WTC11 (cell line): Measurements from ENCODE around the gene OR52I2. TPM values are rescaled to one million over a fixed set of nuclear protein-coding genes. Genes with fewer than 3 reads are reported as not detected.
A peak's percentile ranks its signal among the peaks of the same experiment; 100 is the strongest.

Experiments used
- ATAC-seq: fragments of 200-7000 bp; cut with Tn5 transposase; 2 replicates; pipeline ENCODE4 v1.10.0; 2021; ENCODE audit warnings: mild to moderate bottlenecking, moderate library complexity
- CTCF ChIA-PET: fragments of 300-600 bp; sonication (Branson Sonifier 250); formaldehyde crosslinking; loops from one replicate; lab custom pipeline; 2021; ENCODE audit warnings: antibody characterized with exemption; lab: Charles Lee
- POLR2A ChIA-PET: fragments of 350-600 bp; sonication (Branson Sonifier 250); formaldehyde crosslinking; loops from one replicate; lab custom pipeline; 2021; ENCODE audit warnings: antibody characterized with exemption; lab: Charles Lee
- DNase-seq: peaks from one replicate; pipeline ENCODE4 v3.0.0; 2021; ENCODE audit warnings: low spot score
- H3K27ac Mint-ChIP-seq: 2 replicates; pipeline ENCODE4 v1.8.0; 2021; ENCODE audit warnings: mixed read lengths
- H3K27me3 Mint-ChIP-seq: 2 replicates; pipeline ENCODE4 v1.8.0; 2021; ENCODE audit warnings: low read depth, mild to moderate bottlenecking, moderate library complexity, mixed read lengths
- H3K36me3 Mint-ChIP-seq: 2 replicates; pipeline ENCODE4 v1.8.0; 2021; ENCODE audit warnings: mixed read lengths
- H3K4me1 Mint-ChIP-seq: 2 replicates; pipeline ENCODE4 v1.8.0; 2022; ENCODE audit warnings: mixed read lengths
- H3K4me3 Mint-ChIP-seq: 2 replicates; pipeline ENCODE4 v1.8.0; 2021; ENCODE audit warnings: mild to moderate bottlenecking, moderate library complexity, mixed read lengths
- H3K9me3 Mint-ChIP-seq: 2 replicates; pipeline ENCODE4 v1.8.0; 2021; ENCODE audit warnings: mixed read lengths
- CBFB ChIP-seq: sonication (generic); formaldehyde crosslinking; IDR thresholded peaks from 2 replicates; pipeline ENCODE4 v1.8.1; 2022; ENCODE audit warnings: mild to moderate bottlenecking, low read depth, missing genetic modification reagents
- ETV6 ChIP-seq: sonication (generic); formaldehyde crosslinking; IDR thresholded peaks from 2 replicates; pipeline ENCODE4 v1.8.1; 2022; ENCODE audit warnings: mild to moderate bottlenecking, missing genetic modification reagents
- FOXP1 ChIP-seq: sonication (generic); formaldehyde crosslinking; IDR thresholded peaks from 2 replicates; pipeline ENCODE4 v1.8.0; 2022; ENCODE audit warnings: missing genetic modification reagents, mild to moderate bottlenecking, moderate library complexity, borderline replicate concordance
- GABPB1 ChIP-seq: sonication (generic); formaldehyde crosslinking; IDR thresholded peaks from 2 replicates; pipeline ENCODE4 v1.8.1; 2023; ENCODE audit warnings: mild to moderate bottlenecking, missing genetic modification reagents
- GRHL2 ChIP-seq: fragments of 250-450 bp; sonication (Bioruptor Pico); IDR thresholded peaks from 2 replicates; pipeline ENCODE4 v1.8.0; 2022; ENCODE audit warnings: mild to moderate bottlenecking, moderate library complexity; ENCODE audit not compliant: insufficient replicate concordance, severe bottlenecking
- HMGA2 ChIP-seq: fragments of 250-450 bp; sonication (Bioruptor Pico); IDR thresholded peaks from 2 replicates; pipeline ENCODE4 v1.4.0; 2021; ENCODE audit warnings: mild to moderate bottlenecking, moderate library complexity
- JUN ChIP-seq: sonication (generic); formaldehyde crosslinking; IDR thresholded peaks from 2 replicates; pipeline ENCODE4 v1.8.0; 2023; ENCODE audit warnings: mild to moderate bottlenecking, missing genetic modification reagents
- NR2C2 ChIP-seq: sonication (generic); formaldehyde crosslinking; IDR thresholded peaks from 2 replicates; pipeline ENCODE4 v1.8.0; 2022; ENCODE audit warnings: mild to moderate bottlenecking, missing genetic modification reagents
- PRRX2 ChIP-seq: fragments of 250-450 bp; sonication (Bioruptor Pico); IDR thresholded peaks from 2 replicates; pipeline ENCODE4 v1.8.0; 2021; ENCODE audit warnings: mild to moderate bottlenecking
- SMAD4 ChIP-seq: sonication (generic); formaldehyde crosslinking; IDR thresholded peaks from 2 replicates; pipeline ENCODE4 v1.8.0; 2022; ENCODE audit warnings: mild to moderate bottlenecking, missing genetic modification reagents
- SOX15 ChIP-seq: fragments of 250-450 bp; sonication (Bioruptor Pico); IDR thresholded peaks from 2 replicates; pipeline ENCODE4 v1.9.0; 2021; ENCODE audit warnings: mild to moderate bottlenecking
- TCF7 ChIP-seq: sonication (generic); formaldehyde crosslinking; IDR thresholded peaks from 2 replicates; pipeline ENCODE4 v1.8.0; 2022; ENCODE audit warnings: mild to moderate bottlenecking, low read depth, missing genetic modification reagents, moderate library complexity
- TEAD1 ChIP-seq: sonication (generic); formaldehyde crosslinking; IDR thresholded peaks from 2 replicates; pipeline ENCODE4 v1.8.0; 2022; ENCODE audit warnings: mild to moderate bottlenecking, missing genetic modification reagents
- ZNF138 ChIP-seq: sonication (generic); formaldehyde crosslinking; conservative IDR thresholded peaks from 2 replicates; pipeline ENCODE4 v1.8.1; 2022; ENCODE audit warnings: mild to moderate bottlenecking, moderate library complexity, missing genetic modification reagents
- ZNF396 ChIP-seq: fragments of 250-450 bp; sonication (Bioruptor Pico); IDR thresholded peaks from 2 replicates; pipeline ENCODE4 v1.8.0; 2021; ENCODE audit warnings: mild to moderate bottlenecking, moderate library complexity, borderline replicate concordance
- ZNF423 ChIP-seq: fragments of 250-450 bp; sonication (Bioruptor Pico); IDR thresholded peaks from 2 replicates; pipeline ENCODE4 v2.1.2; 2022; ENCODE audit warnings: mild to moderate bottlenecking, moderate library complexity
- total RNA-seq: library from RNA; stranded (reverse); gene quantifications from 3 replicates; pipeline ENCODE4 v1.2.3, GENCODE V29; 2021
- TF ChIP-seq, protein P1 (sequence below): fragments of 250-450 bp; sonication (Bioruptor Pico); IDR thresholded peaks from 2 replicates; pipeline ENCODE4 v1.8.0; 2021; ENCODE audit warnings: mild to moderate bottlenecking
- TF ChIP-seq, protein P2 (sequence below): sonication (generic); formaldehyde crosslinking; IDR thresholded peaks from 2 replicates; pipeline ENCODE4 v1.8.0; 2023; ENCODE audit warnings: missing genetic modification reagents, mild to moderate bottlenecking, borderline replicate concordance
- TF ChIP-seq, protein P3 (sequence below): sonication (generic); formaldehyde crosslinking; IDR thresholded peaks from 2 replicates; pipeline ENCODE4 v1.8.0; 2022; ENCODE audit warnings: mild to moderate bottlenecking, missing genetic modification reagents
- TF ChIP-seq, protein P4 (sequence below): sonication (generic); formaldehyde crosslinking; IDR thresholded peaks from 2 replicates; pipeline ENCODE4 v1.8.0; 2022; ENCODE audit warnings: mild to moderate bottlenecking, missing genetic modification reagents
- TF ChIP-seq, protein P5 (sequence below): fragments of 200-600 bp; IDR thresholded peaks from 2 replicates; pipeline ENCODE4 v1.8.0; 2022; ENCODE audit warnings: antibody characterized with exemption
- TF ChIP-seq, protein P6 (sequence below): fragments of 250-450 bp; sonication (Bioruptor Pico); IDR thresholded peaks from 2 replicates; pipeline ENCODE4 v2.1.2; 2022; ENCODE audit warnings: mild to moderate bottlenecking, moderate library complexity

OR52I2 gene
- total RNA-seq, 1 experiment from 2014 or later, result not detected

DNA sequence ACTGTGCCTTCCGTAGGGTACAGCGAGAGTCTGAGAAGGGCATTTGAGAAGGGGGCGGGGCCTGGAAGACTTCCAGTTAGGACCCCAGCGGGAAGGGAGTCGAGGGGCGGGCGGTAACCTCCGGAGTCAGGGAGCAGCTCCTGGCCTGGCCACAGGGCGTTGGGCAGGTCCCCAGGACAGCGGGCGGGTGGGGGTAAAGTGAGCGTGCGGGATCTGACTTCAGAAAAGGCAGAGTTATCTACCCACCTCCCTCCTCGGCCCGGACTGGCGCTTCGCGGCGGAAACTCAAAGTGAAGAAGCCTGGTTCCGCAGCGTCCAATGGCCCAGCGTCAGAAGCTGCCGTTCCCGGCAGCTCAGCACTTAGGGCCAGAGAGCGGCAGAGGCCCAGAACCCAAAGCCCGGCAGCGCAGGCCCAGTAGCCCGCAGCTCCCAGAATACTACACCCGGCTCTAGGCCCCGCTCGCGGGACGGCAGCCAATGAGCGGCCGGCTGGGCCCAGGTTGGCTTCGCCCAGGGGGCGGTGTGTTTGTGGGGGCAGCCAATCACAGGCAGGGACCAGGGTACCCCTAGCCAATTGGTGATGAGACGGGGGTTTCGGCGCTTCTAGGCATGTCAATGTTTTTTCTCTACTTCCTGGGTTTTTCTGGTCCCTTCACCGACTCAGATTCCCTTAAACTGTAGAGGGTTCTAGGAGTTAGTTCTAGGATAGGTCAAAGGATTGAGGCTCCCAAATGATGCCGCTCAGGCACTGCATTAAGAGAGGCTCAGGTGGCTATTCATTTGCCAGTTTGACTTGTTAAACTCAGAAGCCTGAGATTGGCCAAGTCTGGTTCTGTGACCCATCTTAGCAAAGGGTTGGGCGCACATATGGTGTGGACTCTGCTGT, 26.5 kb downstream of the OR52I2 start, which contains the start of gene TRIM68 (continued):
- TF ChIP-seq, protein P1, sequence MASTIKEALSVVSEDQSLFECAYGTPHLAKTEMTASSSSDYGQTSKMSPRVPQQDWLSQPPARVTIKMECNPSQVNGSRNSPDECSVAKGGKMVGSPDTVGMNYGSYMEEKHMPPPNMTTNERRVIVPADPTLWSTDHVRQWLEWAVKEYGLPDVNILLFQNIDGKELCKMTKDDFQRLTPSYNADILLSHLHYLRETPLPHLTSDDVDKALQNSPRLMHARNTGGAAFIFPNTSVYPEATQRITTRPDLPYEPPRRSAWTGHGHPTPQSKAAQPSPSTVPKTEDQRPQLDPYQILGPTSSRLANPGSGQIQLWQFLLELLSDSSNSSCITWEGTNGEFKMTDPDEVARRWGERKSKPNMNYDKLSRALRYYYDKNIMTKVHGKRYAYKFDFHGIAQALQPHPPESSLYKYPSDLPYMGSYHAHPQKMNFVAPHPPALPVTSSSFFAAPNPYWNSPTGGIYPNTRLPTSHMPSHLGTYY, result no peak
- 0 out of 2 replicates have a peak, but pooled peaks have one; percentile 29 for TF ChIP-seq FOXP1
- TF ChIP-seq, protein P2, sequence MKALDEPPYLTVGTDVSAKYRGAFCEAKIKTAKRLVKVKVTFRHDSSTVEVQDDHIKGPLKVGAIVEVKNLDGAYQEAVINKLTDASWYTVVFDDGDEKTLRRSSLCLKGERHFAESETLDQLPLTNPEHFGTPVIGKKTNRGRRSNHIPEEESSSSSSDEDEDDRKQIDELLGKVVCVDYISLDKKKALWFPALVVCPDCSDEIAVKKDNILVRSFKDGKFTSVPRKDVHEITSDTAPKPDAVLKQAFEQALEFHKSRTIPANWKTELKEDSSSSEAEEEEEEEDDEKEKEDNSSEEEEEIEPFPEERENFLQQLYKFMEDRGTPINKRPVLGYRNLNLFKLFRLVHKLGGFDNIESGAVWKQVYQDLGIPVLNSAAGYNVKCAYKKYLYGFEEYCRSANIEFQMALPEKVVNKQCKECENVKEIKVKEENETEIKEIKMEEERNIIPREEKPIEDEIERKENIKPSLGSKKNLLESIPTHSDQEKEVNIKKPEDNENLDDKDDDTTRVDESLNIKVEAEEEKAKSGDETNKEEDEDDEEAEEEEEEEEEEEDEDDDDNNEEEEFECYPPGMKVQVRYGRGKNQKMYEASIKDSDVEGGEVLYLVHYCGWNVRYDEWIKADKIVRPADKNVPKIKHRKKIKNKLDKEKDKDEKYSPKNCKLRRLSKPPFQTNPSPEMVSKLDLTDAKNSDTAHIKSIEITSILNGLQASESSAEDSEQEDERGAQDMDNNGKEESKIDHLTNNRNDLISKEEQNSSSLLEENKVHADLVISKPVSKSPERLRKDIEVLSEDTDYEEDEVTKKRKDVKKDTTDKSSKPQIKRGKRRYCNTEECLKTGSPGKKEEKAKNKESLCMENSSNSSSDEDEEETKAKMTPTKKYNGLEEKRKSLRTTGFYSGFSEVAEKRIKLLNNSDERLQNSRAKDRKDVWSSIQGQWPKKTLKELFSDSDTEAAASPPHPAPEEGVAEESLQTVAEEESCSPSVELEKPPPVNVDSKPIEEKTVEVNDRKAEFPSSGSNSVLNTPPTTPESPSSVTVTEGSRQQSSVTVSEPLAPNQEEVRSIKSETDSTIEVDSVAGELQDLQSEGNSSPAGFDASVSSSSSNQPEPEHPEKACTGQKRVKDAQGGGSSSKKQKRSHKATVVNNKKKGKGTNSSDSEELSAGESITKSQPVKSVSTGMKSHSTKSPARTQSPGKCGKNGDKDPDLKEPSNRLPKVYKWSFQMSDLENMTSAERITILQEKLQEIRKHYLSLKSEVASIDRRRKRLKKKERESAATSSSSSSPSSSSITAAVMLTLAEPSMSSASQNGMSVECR, result peak; percentile 35; the same call in 1 of the 2 replicates
- no peak for TF ChIP-seq GRHL2

DNA sequence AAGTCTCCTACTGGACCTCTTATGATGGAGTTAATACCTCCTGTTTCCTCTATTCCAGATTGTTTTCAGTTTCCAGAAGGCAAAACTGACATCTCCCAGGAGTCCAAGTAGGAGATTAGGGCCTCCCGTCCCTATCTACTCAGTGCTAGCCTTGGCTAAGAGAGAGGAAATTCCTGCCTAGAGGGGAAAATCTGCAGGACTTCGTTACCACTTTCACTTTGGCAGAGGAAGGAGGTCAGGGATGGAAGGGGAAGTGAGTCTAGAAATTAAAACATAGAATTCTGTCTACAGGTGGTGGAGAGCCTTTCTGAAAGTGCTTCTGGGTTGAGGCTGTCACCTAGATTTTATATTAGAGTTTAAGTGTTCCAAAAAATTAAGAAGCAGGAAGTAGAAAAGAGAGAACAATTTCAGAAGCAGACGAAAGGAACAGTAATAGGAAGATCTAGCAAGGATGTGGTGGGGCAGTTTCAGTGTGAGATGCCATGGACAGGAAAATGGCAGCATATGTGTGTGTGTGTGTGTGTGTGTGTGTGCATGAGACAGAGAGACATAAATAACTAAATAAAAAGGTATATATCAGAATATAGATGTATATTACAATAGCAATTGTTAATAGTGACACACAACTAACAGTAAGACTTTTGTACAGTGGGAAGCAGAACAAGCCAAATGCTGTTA, 28.9 kb downstream of the OR52I2 start:
- Mint-ChIP-seq H3K36me3 (no peaks in the 10 kb centered on the region), H3K9me3 (peaks cover 9% of the 10 kb centered on the region), H3K4me1 (peaks cover 9% of the 10 kb centered on the region), H3K27ac (no peak overlapping the region)
- DNase-seq (no peak), ATAC-seq (no peak)
- CTCF ChIA-PET, result no interaction called here
- POLR2A ChIA-PET, result no interaction called here
- TF ChIP-seq HMGA2 (CRISPR knock-in tag), result no peak
- no peak for TF ChIP-seq FOXP1
- TF ChIP-seq, protein P3, sequence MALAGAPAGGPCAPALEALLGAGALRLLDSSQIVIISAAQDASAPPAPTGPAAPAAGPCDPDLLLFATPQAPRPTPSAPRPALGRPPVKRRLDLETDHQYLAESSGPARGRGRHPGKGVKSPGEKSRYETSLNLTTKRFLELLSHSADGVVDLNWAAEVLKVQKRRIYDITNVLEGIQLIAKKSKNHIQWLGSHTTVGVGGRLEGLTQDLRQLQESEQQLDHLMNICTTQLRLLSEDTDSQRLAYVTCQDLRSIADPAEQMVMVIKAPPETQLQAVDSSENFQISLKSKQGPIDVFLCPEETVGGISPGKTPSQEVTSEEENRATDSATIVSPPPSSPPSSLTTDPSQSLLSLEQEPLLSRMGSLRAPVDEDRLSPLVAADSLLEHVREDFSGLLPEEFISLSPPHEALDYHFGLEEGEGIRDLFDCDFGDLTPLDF (CRISPR knock-in tag), result no peak
- no peak for TF ChIP-seq TEAD1 (CRISPR knock-in tag)
- TF ChIP-seq CBFB (CRISPR knock-in tag), result no peak
- TF ChIP-seq ZNF423 (CRISPR knock-in tag), result no peak
- TF ChIP-seq SOX15 (CRISPR knock-in tag), result no peak
- TF ChIP-seq, protein P4, sequence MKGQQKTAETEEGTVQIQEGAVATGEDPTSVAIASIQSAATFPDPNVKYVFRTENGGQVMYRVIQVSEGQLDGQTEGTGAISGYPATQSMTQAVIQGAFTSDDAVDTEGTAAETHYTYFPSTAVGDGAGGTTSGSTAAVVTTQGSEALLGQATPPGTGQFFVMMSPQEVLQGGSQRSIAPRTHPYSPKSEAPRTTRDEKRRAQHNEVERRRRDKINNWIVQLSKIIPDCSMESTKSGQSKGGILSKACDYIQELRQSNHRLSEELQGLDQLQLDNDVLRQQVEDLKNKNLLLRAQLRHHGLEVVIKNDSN (CRISPR knock-in tag), result no peak
- no peak for TF ChIP-seq TCF7 (CRISPR knock-in tag)
- TF ChIP-seq, all 79 proteins: peak for 0
- peaks cover 22% of the 10 kb centered on the region for H3K27me3 Mint-ChIP-seq
- H3K4me3 Mint-ChIP-seq, result no peak overlapping the region

DNA sequence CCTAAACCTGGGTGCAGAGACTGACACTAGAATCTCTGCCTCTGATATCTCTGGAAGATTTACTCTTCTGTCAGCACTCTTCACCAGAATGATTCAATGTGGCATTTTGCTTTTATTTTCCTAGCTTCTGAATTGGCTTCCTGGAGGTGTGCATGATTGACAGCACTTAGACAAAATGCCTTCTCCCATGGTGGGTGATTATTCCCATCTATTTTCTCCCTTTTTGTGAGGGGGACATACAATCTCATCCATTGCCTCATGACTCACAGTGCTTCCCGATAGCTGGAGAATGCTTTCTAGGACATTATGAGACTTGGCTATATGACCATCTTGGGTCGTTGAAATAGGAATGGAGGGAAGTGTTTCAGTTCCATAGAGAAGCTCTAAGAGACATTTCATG, 30.4 kb downstream of the OR52I2 start:
- Mint-ChIP-seq H3K27ac (no peak overlapping the region), H3K9me3 (peaks cover 13% of the 10 kb centered on the region), H3K4me1 (peaks cover 7% of the 10 kb centered on the region), H3K4me3 (no peak overlapping the region), H3K27me3 (peaks cover 22% of the 10 kb centered on the region), H3K36me3 (no peaks in the 10 kb centered on the region)
- ChIA-PET POLR2A (no interaction called here), CTCF (interaction anchor here (0.7 kb wide), 1 partner anchor 25 kb away, joined by 4 read pairs; no protein-coding TSS in a partner anchor)
- DNase-seq (no peak), ATAC-seq (no peak)
- TF ChIP-seq, protein P5, sequence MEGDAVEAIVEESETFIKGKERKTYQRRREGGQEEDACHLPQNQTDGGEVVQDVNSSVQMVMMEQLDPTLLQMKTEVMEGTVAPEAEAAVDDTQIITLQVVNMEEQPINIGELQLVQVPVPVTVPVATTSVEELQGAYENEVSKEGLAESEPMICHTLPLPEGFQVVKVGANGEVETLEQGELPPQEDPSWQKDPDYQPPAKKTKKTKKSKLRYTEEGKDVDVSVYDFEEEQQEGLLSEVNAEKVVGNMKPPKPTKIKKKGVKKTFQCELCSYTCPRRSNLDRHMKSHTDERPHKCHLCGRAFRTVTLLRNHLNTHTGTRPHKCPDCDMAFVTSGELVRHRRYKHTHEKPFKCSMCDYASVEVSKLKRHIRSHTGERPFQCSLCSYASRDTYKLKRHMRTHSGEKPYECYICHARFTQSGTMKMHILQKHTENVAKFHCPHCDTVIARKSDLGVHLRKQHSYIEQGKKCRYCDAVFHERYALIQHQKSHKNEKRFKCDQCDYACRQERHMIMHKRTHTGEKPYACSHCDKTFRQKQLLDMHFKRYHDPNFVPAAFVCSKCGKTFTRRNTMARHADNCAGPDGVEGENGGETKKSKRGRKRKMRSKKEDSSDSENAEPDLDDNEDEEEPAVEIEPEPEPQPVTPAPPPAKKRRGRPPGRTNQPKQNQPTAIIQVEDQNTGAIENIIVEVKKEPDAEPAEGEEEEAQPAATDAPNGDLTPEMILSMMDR, result no peak
- TF ChIP-seq FOXP1 (no peak), NR2C2 (no peak), JUN (no peak), SMAD4 (CRISPR knock-in tag) (no peak), ZNF396 (no peak), PRRX2 (no peak), GABPB1 (CRISPR knock-in tag) (no peak), ZNF138 (CRISPR knock-in tag) (no peak), ETV6 (CRISPR knock-in tag) (no peak)
- TF ChIP-seq, protein P6, sequence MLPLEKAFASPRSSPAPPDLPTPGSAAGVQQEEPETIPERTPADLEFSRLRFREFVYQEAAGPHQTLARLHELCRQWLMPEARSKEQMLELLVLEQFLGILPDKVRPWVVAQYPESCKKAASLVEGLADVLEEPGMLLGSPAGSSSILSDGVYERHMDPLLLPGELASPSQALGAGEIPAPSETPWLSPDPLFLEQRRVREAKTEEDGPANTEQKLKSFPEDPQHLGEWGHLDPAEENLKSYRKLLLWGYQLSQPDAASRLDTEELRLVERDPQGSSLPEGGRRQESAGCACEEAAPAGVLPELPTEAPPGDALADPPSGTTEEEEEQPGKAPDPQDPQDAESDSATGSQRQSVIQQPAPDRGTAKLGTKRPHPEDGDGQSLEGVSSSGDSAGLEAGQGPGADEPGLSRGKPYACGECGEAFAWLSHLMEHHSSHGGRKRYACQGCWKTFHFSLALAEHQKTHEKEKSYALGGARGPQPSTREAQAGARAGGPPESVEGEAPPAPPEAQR (CRISPR knock-in tag), result no peak
